T-helper 2 cell treated with Interferon-gamma antibody and Interleukin-4, amounts not matched to agents 5 μg/mL and 100 μg/mL, for 36 hours (primary cell): ENCODE measurements around the gene INCA1.

ENCODE experiments used
- DNase-seq: peaks from one replicate; pipeline ENCODE4 v3.0.0; 2021; ENCODE audit warnings: low spot score
- H3K27ac Mint-ChIP-seq: one replicate; pipeline ENCODE4 v1.8.0; 2021; ENCODE audit warnings: mild to moderate bottlenecking, mixed read lengths
- H3K27me3 Mint-ChIP-seq: one replicate; pipeline ENCODE4 v1.8.0; 2021; ENCODE audit warnings: low read depth, mixed read lengths
- H3K36me3 Mint-ChIP-seq: one replicate; pipeline ENCODE4 v1.8.0; 2021; ENCODE audit warnings: low read depth, mixed read lengths
- H3K4me1 Mint-ChIP-seq: one replicate; pipeline ENCODE4 v1.8.0; 2021; ENCODE audit warnings: low read depth, mixed read lengths
- H3K4me3 Mint-ChIP-seq: one replicate; pipeline ENCODE4 v1.8.0; 2022; ENCODE audit warnings: mild to moderate bottlenecking, moderate library complexity, mixed read lengths
- H3K9me3 Mint-ChIP-seq: one replicate; pipeline ENCODE4 v1.8.0; 2021; ENCODE audit warnings: mixed read lengths

The INCA1 gene

DNA sequence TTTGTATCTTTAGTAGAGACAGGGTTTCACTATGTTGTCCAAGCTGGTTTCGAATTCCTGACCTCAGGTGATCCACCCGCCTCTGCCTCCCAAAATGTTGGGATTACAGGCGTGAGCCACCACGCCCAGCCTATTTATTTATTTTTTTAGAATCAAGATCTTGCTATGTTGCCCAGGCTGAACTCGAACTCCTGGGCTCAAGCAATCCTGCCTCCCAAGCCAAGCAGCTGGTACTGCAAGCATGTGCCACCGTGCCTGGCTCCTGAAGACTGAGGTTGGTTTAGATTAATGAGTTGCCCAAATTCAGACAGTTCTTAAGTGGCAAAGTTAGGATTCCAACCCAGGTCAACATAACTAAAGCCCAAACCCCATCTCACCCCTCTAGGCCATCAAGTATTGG lies 30.0 kb upstream of the INCA1 start:
- no peaks in the 10 kb centered on the region for H3K27me3 Mint-ChIP-seq
- peaks cover 21% of the 10 kb centered on the region for H3K4me1 Mint-ChIP-seq
- no peak overlapping the region for H3K27ac Mint-ChIP-seq
- H3K4me3 Mint-ChIP-seq: no peak overlapping the region
- H3K9me3 Mint-ChIP-seq: no peaks in the 10 kb centered on the region
- no peak for DNase-seq
- H3K36me3 Mint-ChIP-seq: peaks cover 7% of the 10 kb centered on the region

- Mint-ChIP-seq H3K27ac (no peak overlapping the region), H3K4me3 (no peak overlapping the region), H3K9me3 (no peaks in the 10 kb centered on the region), H3K36me3 (peaks cover 22% of the 10 kb centered on the region), H3K27me3 (no peaks in the 10 kb centered on the region), H3K4me1 (peaks cover under 1% of the 10 kb centered on the region)
- no peak for DNase-seq
Measured at GRCh38 chr17:5024604-5025003, 27.3 kb upstream of the INCA1 start.

DNA sequence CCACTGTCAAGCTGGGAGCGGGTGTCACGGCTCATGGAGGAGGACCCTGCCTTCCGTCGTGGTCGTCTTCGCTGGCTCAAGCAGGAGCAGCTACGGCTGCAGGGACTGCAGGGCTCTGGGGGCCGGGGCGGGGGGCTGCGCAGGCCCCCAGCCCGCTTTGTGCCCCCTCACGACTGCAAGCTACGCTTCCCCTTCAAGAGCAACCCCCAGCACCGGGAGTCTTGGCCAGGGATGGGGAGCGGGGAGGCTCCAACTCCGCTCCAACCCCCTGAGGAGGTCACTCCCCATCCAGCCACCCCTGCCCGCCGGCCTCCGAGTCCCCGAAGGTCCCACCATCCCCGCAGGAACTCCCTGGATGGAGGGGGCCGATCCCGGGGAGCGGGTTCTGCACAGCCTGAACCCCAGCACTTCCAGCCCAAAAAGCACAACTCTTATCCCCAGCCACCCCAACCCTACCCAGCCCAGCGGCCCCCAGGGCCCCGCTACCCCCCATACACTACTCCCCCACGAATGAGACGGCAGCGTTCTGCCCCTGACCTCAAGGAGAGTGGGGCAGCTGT lies 26.3 kb upstream of the INCA1 start:
- DNase-seq: no peak
- H3K4me3 Mint-ChIP-seq: no peak overlapping the region
- no peaks in the 10 kb centered on the region for H3K9me3 Mint-ChIP-seq
- no peaks in the 10 kb centered on the region for H3K27me3 Mint-ChIP-seq
- H3K36me3 Mint-ChIP-seq: peaks cover 25% of the 10 kb centered on the region
- peaks cover 5% of the 10 kb centered on the region for H3K4me1 Mint-ChIP-seq
- H3K27ac Mint-ChIP-seq: no peak overlapping the region

DNA sequence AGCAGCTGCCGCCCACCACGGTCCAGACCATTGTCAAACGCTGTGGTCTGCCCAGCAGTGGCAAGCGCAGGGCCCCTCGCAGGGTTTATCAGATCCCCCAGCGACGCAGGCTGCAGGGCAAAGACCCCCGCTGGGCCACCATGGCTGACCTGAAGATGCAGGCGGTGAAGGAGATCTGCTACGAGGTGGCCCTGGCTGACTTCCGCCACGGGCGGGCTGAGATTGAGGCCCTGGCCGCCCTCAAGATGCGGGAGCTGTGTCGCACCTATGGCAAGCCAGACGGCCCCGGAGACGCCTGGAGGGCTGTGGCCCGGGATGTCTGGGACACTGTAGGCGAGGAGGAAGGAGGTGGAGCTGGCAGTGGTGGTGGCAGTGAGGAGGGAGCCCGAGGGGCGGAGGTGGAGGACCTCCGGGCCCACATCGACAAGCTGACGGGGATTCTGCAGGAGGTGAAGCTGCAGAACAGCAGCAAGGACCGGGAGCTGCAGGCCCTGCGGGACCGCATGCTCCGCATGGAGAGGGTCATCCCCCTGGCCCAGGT lies 24.9 kb upstream of the INCA1 start:
- Mint-ChIP-seq H3K36me3 (peaks cover 27% of the 10 kb centered on the region), H3K9me3 (no peaks in the 10 kb centered on the region), H3K27ac (no peak overlapping the region), H3K4me1 (peaks cover 5% of the 10 kb centered on the region), H3K27me3 (no peaks in the 10 kb centered on the region), H3K4me3 (no peak overlapping the region)
- no peak for DNase-seq

DNA sequence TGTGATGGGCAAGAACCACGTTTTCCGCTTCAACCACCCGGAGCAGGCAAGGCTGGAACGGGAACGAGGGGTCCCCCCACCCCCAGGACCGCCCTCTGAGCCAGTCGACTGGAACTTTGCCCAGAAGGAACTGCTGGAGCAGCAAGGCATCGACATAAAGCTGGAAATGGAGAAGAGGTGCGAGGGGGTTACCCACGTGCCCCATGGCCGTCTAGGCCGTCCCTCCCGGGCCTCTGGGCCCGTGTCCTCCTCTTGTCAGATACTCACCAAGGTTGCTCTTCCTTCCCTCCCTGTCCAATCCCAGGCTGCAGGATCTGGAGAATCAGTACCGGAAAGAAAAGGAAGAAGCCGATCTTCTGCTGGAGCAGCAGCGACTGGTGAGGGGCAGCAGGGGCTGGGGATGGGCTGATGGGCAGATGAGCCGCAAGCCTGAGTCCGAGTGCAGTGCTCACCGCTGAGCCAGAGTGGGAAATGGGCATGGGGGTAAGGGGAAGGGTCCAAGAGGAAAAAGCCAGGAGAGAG lies 23.2 kb upstream of the INCA1 start:
- Mint-ChIP-seq H3K36me3 (peaks cover 33% of the 10 kb centered on the region), H3K27ac (no peak overlapping the region), H3K27me3 (no peaks in the 10 kb centered on the region), H3K4me3 (no peak overlapping the region), H3K4me1 (peaks cover 6% of the 10 kb centered on the region), H3K9me3 (no peaks in the 10 kb centered on the region)
- DNase-seq: no peak

- no peak for DNase-seq
- H3K36me3 Mint-ChIP-seq: peaks cover 34% of the 10 kb centered on the region
- H3K4me1 Mint-ChIP-seq: peaks cover 6% of the 10 kb centered on the region
- H3K9me3 Mint-ChIP-seq: no peaks in the 10 kb centered on the region
- no peak overlapping the region for H3K4me3 Mint-ChIP-seq
- no peaks in the 10 kb centered on the region for H3K27me3 Mint-ChIP-seq
- peak overlapping the region; percentile 44 for H3K27ac Mint-ChIP-seq
Measured at GRCh38 chr17:5019475-5019956, 22.2 kb upstream of the INCA1 start.

GRCh38 chr17:5014357-5014756 lies 17.0 kb upstream of the INCA1 start:
- Mint-ChIP-seq H3K36me3 (peaks cover 34% of the 10 kb centered on the region), H3K4me1 (peaks cover 15% of the 10 kb centered on the region), H3K4me3 (no peak overlapping the region), H3K9me3 (no peaks in the 10 kb centered on the region), H3K27me3 (no peaks in the 10 kb centered on the region), H3K27ac (no peak overlapping the region)
- DNase-seq: no peak

GRCh38 chr17:5011928-5012327 lies 14.6 kb upstream of the INCA1 start:
- Mint-ChIP-seq H3K27me3 (no peaks in the 10 kb centered on the region), H3K27ac (peak overlapping the region; percentile 37), H3K36me3 (peaks cover 37% of the 10 kb centered on the region), H3K9me3 (no peaks in the 10 kb centered on the region), H3K4me1 (peaks cover 11% of the 10 kb centered on the region), H3K4me3 (no peak overlapping the region)
- peak; percentile 50 for DNase-seq

DNA sequence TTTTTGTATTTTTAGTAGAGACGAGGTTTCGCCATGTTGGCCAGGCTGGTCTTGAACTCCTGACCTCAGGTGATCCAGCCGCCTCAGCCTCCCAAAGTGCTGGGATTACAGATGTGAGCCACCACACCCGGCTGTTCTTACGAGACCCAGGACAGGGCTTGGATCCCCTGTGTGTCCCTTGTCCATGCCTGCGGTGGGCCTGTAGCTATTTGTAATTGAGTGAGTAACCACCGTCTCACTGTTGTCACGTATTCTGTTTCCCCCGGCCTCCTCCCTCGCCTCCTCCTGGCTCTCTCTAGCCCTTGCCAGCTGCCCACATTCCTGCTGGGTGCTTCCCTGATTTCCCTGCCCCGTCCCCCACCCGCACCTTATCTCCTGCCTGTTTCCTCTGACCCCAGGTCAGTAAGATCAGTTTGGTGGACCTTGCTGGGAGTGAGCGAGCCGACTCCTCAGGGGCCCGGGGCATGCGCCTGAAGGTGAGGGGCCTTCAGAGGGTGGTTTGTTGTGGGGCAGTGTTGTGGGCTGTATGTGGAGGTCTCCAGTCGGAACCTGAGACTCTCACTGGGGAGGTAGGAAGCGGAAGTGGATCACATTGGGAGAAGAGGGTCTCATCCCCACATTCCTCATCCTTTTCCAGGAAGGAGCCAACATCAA lies 6.0 kb upstream of the INCA1 start:
- Mint-ChIP-seq H3K36me3 (peaks cover 45% of the 10 kb centered on the region), H3K4me3 (no peak overlapping the region), H3K27ac (no peak overlapping the region), H3K4me1 (peaks cover 10% of the 10 kb centered on the region), H3K9me3 (no peaks in the 10 kb centered on the region), H3K27me3 (no peaks in the 10 kb centered on the region)
- no peak for DNase-seq

GRCh38 chr17:5002121-5002788 lies 4.9 kb upstream of the INCA1 start:
- Mint-ChIP-seq H3K27ac (no peak overlapping the region), H3K4me3 (no peak overlapping the region), H3K4me1 (peaks cover 10% of the 10 kb centered on the region), H3K9me3 (no peaks in the 10 kb centered on the region), H3K36me3 (peaks cover 39% of the 10 kb centered on the region), H3K27me3 (no peaks in the 10 kb centered on the region)
- no peak for DNase-seq

DNA sequence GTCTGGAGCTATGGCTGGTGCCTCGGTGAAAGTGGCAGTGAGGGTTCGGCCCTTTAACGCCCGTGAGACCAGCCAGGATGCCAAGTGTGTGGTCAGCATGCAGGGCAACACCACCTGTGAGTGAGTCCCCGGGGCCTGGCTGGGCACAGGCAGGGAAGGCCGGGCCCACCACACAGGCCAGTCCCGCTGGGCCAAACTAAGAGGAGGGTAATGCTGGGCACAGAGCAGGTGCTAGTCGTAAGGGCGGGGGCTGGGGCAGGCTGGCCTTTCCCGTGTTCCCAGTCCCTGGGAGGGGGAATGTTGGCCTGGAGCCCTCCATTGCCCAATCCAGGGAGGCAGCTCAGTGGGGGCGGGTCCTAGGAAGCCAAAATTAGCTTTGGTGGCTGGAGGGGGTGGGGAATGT lies 2.9 kb upstream of the INCA1 start:
- H3K27ac Mint-ChIP-seq: no peak overlapping the region
- peaks cover 30% of the 10 kb centered on the region for H3K36me3 Mint-ChIP-seq
- H3K27me3 Mint-ChIP-seq: no peaks in the 10 kb centered on the region
- H3K4me3 Mint-ChIP-seq: no peak overlapping the region
- no peaks in the 10 kb centered on the region for H3K9me3 Mint-ChIP-seq
- DNase-seq: no peak
- H3K4me1 Mint-ChIP-seq: peaks cover 14% of the 10 kb centered on the region

GRCh38 chr17:4999430-5000093 lies 2.2 kb upstream of the INCA1 start:
- peak overlapping the region; percentile 38 for H3K27ac Mint-ChIP-seq
- H3K4me1 Mint-ChIP-seq: peaks cover 18% of the 10 kb centered on the region
- H3K4me3 Mint-ChIP-seq: peak overlapping the region; percentile 89
- H3K27me3 Mint-ChIP-seq: no peaks in the 10 kb centered on the region
- H3K9me3 Mint-ChIP-seq: no peaks in the 10 kb centered on the region
- H3K36me3 Mint-ChIP-seq: peaks cover 23% of the 10 kb centered on the region
- DNase-seq: no peak

DNA sequence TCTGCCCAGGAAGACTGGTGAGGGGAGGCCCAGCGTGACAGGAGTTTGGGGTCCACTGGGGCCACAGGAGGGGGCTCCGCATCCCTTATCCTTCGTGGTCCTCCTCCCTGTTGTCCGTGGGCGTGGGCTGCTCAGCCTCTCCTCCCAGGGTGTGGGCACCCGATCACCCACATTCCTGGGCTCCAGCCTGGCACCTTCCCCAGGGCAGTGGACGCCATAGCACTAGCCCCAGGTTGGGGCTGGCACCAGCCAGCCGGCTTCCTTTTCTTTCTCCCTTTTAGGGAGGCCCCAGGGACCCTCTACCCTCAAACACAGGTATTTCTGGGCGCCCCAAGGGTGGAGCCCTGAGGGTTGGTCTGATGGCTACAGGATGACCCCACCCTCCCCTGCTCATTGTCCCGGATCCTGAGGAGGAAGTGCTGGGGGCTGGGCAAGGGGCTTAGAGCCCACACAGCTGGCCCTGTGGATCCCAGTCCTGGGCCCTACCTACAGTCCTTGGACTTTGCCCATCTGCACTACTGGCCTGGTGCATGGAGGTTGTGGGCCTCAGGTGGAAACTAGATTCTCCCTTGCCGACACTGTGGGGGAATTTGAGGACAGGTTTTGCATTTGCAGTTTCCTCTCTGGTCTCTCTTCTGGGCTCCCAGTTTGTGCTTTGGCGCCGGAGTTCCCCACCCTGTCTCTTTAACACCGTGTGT lies 1.6 kb upstream of the INCA1 start:
- no peak for DNase-seq

More for the DNA sequence above, 1.6 kb upstream of the INCA1 start:
- Mint-ChIP-seq H3K36me3 (peaks cover 16% of the 10 kb centered on the region), H3K9me3 (no peaks in the 10 kb centered on the region), H3K27ac (peak overlapping the region; percentile 38), H3K4me3 (peak overlapping the region; percentile 89), H3K4me1 (peaks cover 18% of the 10 kb centered on the region), H3K27me3 (no peaks in the 10 kb centered on the region)
